Measurements from ENCODE around the gene NFE2L3. TPM values are rescaled to one million over a fixed set of nuclear protein-coding genes. Genes with fewer than 3 reads are reported as not detected.

Gene NFE2L3
- total and polyA plus RNA-seq, 2 donors (not counting 3 experiments of a cell fraction or from before 2014, with no cell fraction given): 29.6 to 40.2 TPM

GRCh38 chr7:26145238-26145637 is 6.8 kb upstream of the NFE2L3 start:
- no peaks in the 10 kb centered on the region for H3K9me1 ChIP-seq (replicated peaks; ENCODE audit: control insufficient read depth, extremely low read depth, insufficient read depth, low read length)
- H4K20me1 ChIP-seq (replicated peaks; ENCODE audit: control insufficient read depth, extremely low read depth, insufficient read depth, low read length): no peaks in the 10 kb centered on the region
- TF ChIP-seq GATA2 (IDR thresholded peaks at IDR 0.05; ENCODE audit: insufficient read depth, insufficient read length, low read depth, low read length): no peak
- TF ChIP-seq FOS (IDR thresholded peaks at IDR 0.05; ENCODE audit: borderline replicate concordance, insufficient read depth, low read length): no peak
- no peak for TF ChIP-seq MAX (IDR thresholded peaks at IDR 0.05; ENCODE audit: insufficient read depth, insufficient read length)
- no peak for TF ChIP-seq MYC (IDR thresholded peaks at IDR 0.05; ENCODE audit: low read depth, low read length)
- no peak for TF ChIP-seq JUN (IDR thresholded peaks at IDR 0.05; ENCODE audit: borderline replicate concordance, insufficient read depth, insufficient read length, low read depth)
- ChIA-PET CTCF (no interaction called here), POLR2A (no interaction called here)
- H3K9ac ChIP-seq (replicated peaks; ENCODE audit: extremely low read depth, insufficient read depth, low read length): no peak overlapping the region
- DNase-seq (ENCODE audit: low read depth, low spot score) (no peak), FAIRE-seq (no peak)
- BruUV-seq (replicated peaks): no TSS peak
- H3K4me1 ChIP-seq (ENCODE audit: control insufficient read depth, extremely low read depth, insufficient read depth, low read length): no peaks in the 10 kb centered on the region
- intact Hi-C loops (cut with micrococcal nuclease): no loop called here
- no peak overlapping the region for H3K4me3 ChIP-seq (replicated peaks in 1 of 3; ENCODE audit: insufficient read depth in 1 of 3, low read depth in 1 of 3, low read length in 3 of 3)
- H3K79me2 ChIP-seq (ENCODE audit: control insufficient read depth, insufficient read depth, low read length): no peaks in the 10 kb centered on the region
- no peak overlapping the region for H3K4me2 ChIP-seq (ENCODE audit: insufficient read depth, low read length)
- H3K27me3 ChIP-seq (ENCODE audit: control insufficient read depth in 2 of 2, insufficient read depth in 2 of 2, low read length in 2 of 2): peaks cover 5 to 6% of the 10 kb centered on the region in 2 experiments
- dilution Hi-C loops (cut with MboI; ENCODE audit: extremely low pct_ligation_motif_present, low sequenced_read_pairs): no loop called here
- no peaks in the 10 kb centered on the region for H3K36me3 ChIP-seq (ENCODE audit: control insufficient read depth in 2 of 2, extremely low read depth in 1 of 2, insufficient read depth in 2 of 2, low read length in 2 of 2)
- no peak overlapping the region for H2AFZ ChIP-seq (ENCODE audit: low read depth, low read length)
- no peak overlapping the region for H3K27ac ChIP-seq (ENCODE audit: insufficient read depth, low read depth, low read length)
- no peaks in the 10 kb centered on the region for H3K9me3 ChIP-seq (replicated peaks; ENCODE audit: control insufficient read depth, insufficient read depth, low read length)

GRCh38 chr7:26147030-26147429 is 5.0 kb upstream of the NFE2L3 start:
- no TSS peak for BruUV-seq (replicated peaks)
- H3K4me3 ChIP-seq (replicated peaks in 1 of 3; ENCODE audit: insufficient read depth in 1 of 3, low read depth in 1 of 3, low read length in 3 of 3): no peak overlapping the region
- H3K9ac ChIP-seq (replicated peaks; ENCODE audit: extremely low read depth, insufficient read depth, low read length): no peak overlapping the region
- TF ChIP-seq CTCF (IDR thresholded peaks at IDR 0.05; ENCODE audit: extremely low read depth in 1 of 2, insufficient read depth in 1 of 2, low read depth in 1 of 2, low read length in 2 of 2) (no peak), JUN (IDR thresholded peaks at IDR 0.05; ENCODE audit: borderline replicate concordance, insufficient read depth, insufficient read length, low read depth) (no peak), MAX (IDR thresholded peaks at IDR 0.05; ENCODE audit: insufficient read depth, insufficient read length) (no peak), EZH2 (IDR thresholded peaks at IDR 0.05; ENCODE audit: borderline replicate concordance, low read depth, low read length, severe bottlenecking) (no peak), POLR2A (IDR thresholded peaks at IDR 0.05; ENCODE audit: low read depth, low read length) (no peak), GATA2 (IDR thresholded peaks at IDR 0.05; ENCODE audit: insufficient read depth, insufficient read length, low read depth, low read length) (no peak), POLR2AphosphoS5 (IDR thresholded peaks at IDR 0.05; ENCODE audit: insufficient read depth, low read depth, low read length) (no peak), FOS (IDR thresholded peaks at IDR 0.05; ENCODE audit: borderline replicate concordance, insufficient read depth, low read length) (no peak), MYC (IDR thresholded peaks at IDR 0.05; ENCODE audit: low read depth, low read length) (no peak)
- CTCF ChIA-PET: interaction anchor here (1.2 to 1.4 kb wide), 2 partner anchors 9 to 56 kb away, joined by 3 to 4 read pairs; no protein-coding TSS in a partner anchor
- H3K27me3 ChIP-seq (ENCODE audit: control insufficient read depth in 2 of 2, insufficient read depth in 2 of 2, low read length in 2 of 2): peaks cover 6 to 9% of the 10 kb centered on the region in 2 experiments
- no peaks in the 10 kb centered on the region for H3K79me2 ChIP-seq (ENCODE audit: control insufficient read depth, insufficient read depth, low read length)
- H3K27ac ChIP-seq (ENCODE audit: insufficient read depth, low read depth, low read length): no peak overlapping the region
- DNase-seq (ENCODE audit: low read depth, low spot score) (no peak), FAIRE-seq (no peak)
- H3K4me2 ChIP-seq (ENCODE audit: insufficient read depth, low read length): no peak overlapping the region
- H3K36me3 ChIP-seq (ENCODE audit: control insufficient read depth in 2 of 2, extremely low read depth in 1 of 2, insufficient read depth in 2 of 2, low read length in 2 of 2): no peaks in the 10 kb centered on the region
- H3K9me1 ChIP-seq (replicated peaks; ENCODE audit: control insufficient read depth, extremely low read depth, insufficient read depth, low read length): no peaks in the 10 kb centered on the region
- POLR2A ChIA-PET: no interaction called here
- no peaks in the 10 kb centered on the region for H4K20me1 ChIP-seq (replicated peaks; ENCODE audit: control insufficient read depth, extremely low read depth, insufficient read depth, low read length)
- H3K4me1 ChIP-seq (ENCODE audit: control insufficient read depth, extremely low read depth, insufficient read depth, low read length): peaks cover 6% of the 10 kb centered on the region
- intact Hi-C loops (cut with micrococcal nuclease): no loop called here
- dilution Hi-C loops (cut with MboI; ENCODE audit: extremely low pct_ligation_motif_present, low sequenced_read_pairs): no loop called here
- no peaks in the 10 kb centered on the region for H3K9me3 ChIP-seq (replicated peaks; ENCODE audit: control insufficient read depth, insufficient read depth, low read length)
- no peak overlapping the region for H2AFZ ChIP-seq (ENCODE audit: low read depth, low read length)

All from endothelial cell of umbilical vein (primary cell).